Activated CD8-positive, alpha-beta T cell treated with anti-CD3 and anti-CD28 coated beads for 36 hours (primary cell): ENCODE measurements around the gene PRG3. TPM values are rescaled to one million over a fixed set of nuclear protein-coding genes. Genes with fewer than 3 reads are reported as not detected.

Source experiments
- ATAC-seq: fragments of 200-7000 bp; cut with Tn5 transposase; one replicate; pipeline ENCODE4 v1.10.0; 2021; ENCODE audit warnings: mild to moderate bottlenecking, moderate library complexity
- CTCF ChIA-PET: fragments of 350-600 bp; sonication (Branson Sonifier 250); formaldehyde crosslinking; loops from one replicate; lab custom pipeline; 2021; ENCODE audit warnings: antibody characterized with exemption; lab: Charles Lee
- POLR2A ChIA-PET: fragments of 350-600 bp; sonication (Branson Sonifier 250); formaldehyde crosslinking; loops from one replicate; lab custom pipeline; 2021; ENCODE audit warnings: antibody characterized with exemption; lab: Charles Lee
- DNase-seq: peaks from one replicate; pipeline ENCODE4 v3.0.0-alpha.2; 2020
- H3K27ac Mint-ChIP-seq: one replicate; pipeline ENCODE4 v1.8.0; 2021; ENCODE audit warnings: mild to moderate bottlenecking, mixed read lengths
- H3K27me3 Mint-ChIP-seq: one replicate; pipeline ENCODE4 v1.8.0; 2021; ENCODE audit warnings: mixed read lengths
- H3K36me3 Mint-ChIP-seq: one replicate; pipeline ENCODE4 v1.8.0; 2021; ENCODE audit warnings: low read depth, mixed read lengths
- H3K4me1 Mint-ChIP-seq: one replicate; pipeline ENCODE4 v1.8.0; 2021; ENCODE audit warnings: low read depth, mixed read lengths
- H3K4me3 Mint-ChIP-seq: one replicate; pipeline ENCODE4 v1.8.0; 2021; ENCODE audit warnings: mild to moderate bottlenecking, moderate library complexity, mixed read lengths
- H3K9me3 Mint-ChIP-seq: one replicate; pipeline ENCODE4 v1.8.0; 2021; ENCODE audit warnings: mixed read lengths
- intact Hi-C: fragments of 100-400 bp; cut with micrococcal nuclease; formaldehyde crosslinking; loops from one replicate; pipeline ENCODE4 v1.10.0; 2022
- total RNA-seq, 2 experiments: library from RNA; stranded (reverse); gene quantifications; one replicate each; pipeline ENCODE4 v1.2.3, GENCODE V29; 2021
- TF ChIP-seq, protein P1 (sequence below): fragments of 200-600 bp; IDR thresholded peaks from one replicate; pipeline ENCODE4 v1.8.0; 2022; ENCODE audit warnings: antibody characterized with exemption, mild to moderate bottlenecking

PRG3 gene
- total RNA-seq, 2 experiments from 2014 or later, result not detected

DNA sequence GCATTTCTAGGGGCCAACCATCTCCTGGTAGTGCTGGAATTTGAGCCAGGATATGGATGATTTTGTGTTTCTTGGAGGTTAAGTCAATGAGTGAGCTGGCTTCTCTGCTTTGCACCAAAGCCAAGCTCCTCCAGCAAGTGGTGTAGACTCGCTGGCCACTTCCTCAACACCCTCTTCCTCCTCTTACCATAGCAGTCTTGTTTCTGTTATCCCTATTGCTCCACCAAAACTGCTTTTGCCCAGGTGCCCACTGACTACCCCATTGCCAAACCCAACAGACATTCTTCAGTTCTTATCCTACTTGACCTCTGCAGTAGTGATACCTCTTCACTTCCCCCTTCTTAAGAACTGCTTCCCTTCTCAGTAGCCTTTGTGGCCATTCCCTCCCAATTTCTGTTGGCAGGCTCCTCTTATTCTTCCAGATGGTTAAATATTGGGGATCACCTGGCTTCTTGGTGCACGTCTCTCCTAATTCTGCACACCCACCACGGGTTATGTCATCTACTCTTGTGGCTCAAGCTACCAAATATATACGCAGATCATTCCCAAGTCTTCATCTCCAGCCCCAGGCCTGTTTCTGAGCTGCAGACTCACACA, 16.5 kb upstream of the PRG3 start:
- ATAC-seq (no peak), DNase-seq (no peak)
- TF ChIP-seq, protein P1, sequence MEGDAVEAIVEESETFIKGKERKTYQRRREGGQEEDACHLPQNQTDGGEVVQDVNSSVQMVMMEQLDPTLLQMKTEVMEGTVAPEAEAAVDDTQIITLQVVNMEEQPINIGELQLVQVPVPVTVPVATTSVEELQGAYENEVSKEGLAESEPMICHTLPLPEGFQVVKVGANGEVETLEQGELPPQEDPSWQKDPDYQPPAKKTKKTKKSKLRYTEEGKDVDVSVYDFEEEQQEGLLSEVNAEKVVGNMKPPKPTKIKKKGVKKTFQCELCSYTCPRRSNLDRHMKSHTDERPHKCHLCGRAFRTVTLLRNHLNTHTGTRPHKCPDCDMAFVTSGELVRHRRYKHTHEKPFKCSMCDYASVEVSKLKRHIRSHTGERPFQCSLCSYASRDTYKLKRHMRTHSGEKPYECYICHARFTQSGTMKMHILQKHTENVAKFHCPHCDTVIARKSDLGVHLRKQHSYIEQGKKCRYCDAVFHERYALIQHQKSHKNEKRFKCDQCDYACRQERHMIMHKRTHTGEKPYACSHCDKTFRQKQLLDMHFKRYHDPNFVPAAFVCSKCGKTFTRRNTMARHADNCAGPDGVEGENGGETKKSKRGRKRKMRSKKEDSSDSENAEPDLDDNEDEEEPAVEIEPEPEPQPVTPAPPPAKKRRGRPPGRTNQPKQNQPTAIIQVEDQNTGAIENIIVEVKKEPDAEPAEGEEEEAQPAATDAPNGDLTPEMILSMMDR, result no peak
- ChIA-PET CTCF (interaction anchor here (1.1 to 2.9 kb wide), 4 partner anchors 52 to 130 kb away, joined by 3 to 13 read pairs (median 4); no protein-coding TSS in a partner anchor), POLR2A (interaction anchor here (1.0 to 19.8 kb wide), 7 partner anchors 7 to 44 kb away, joined by 3 to 264 read pairs (median 3); partner anchors contain the start of gene SLC43A3)
- Mint-ChIP-seq H3K36me3 (no peaks in the 10 kb centered on the region), H3K4me3 (no peak overlapping the region), H3K9me3 (no peaks in the 10 kb centered on the region), H3K4me1 (no peaks in the 10 kb centered on the region), H3K27ac (no peak overlapping the region), H3K27me3 (no peaks in the 10 kb centered on the region)
- intact Hi-C loops, result no loop called here

DNA sequence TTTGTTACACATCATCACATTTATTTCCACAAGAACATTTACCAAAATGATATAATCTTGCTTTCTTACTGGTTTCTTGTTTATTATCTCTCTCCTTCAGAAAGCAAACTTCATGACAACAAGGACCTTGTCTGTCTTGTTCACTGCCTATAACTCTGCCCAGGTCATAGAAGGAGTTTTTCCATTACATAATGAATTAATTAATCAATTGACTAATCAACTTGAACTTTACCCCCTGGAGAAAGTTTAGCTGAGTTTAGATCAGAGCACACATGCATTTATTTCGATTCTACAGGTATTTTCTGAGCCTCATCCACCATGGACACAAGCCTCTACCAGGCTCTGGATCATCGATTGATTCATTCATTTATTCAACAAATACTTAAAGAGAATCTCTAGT, 15.8 kb upstream of the PRG3 start:
- no peaks in the 10 kb centered on the region for H3K4me1 Mint-ChIP-seq
- TF ChIP-seq, protein P1, result no peak

DNA sequence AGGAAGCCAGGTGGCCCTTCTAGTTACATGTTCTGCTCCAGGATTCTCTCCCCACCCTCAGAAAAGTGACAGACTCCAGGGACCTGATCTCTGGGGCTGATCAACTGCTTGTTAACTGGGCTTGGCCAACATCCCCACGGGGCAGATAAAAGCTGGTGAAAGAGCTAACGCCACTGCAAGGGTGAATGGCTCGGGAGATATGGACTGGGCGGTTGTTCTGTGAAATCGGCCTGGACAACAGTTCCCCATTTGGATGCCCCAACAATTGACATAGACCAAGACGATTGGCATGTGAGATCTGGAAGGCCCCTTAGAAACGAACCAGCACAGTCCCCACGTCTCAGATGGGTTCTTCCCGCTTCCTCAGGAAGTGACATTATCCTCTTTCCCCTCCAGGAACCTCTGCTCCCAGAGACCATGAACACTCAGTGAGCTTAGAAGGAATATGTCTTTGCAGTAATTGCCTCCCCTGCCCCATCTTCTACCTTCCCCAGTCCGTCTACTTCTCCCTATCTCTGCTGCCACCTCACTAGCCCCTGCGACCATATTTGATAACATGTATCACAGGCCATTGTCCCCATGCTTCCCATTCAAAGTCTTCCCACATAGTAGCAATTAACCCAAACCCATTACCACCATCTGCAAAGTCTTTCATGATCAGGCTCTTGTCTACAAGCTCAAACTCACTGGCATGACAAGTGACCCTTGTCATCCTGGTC, 15.1 kb upstream of the PRG3 start:
- DNase-seq (no peak), ATAC-seq (no peak)
- Mint-ChIP-seq H3K36me3 (no peaks in the 10 kb centered on the region), H3K27me3 (no peaks in the 10 kb centered on the region), H3K4me3 (no peak overlapping the region), H3K4me1 (no peaks in the 10 kb centered on the region), H3K27ac (no peak overlapping the region), H3K9me3 (no peaks in the 10 kb centered on the region)
- ChIA-PET POLR2A (interaction anchor here (0.6 to 19.8 kb wide), 7 partner anchors 9 to 63 kb away, joined by 3 to 264 read pairs (median 3); partner anchors contain the start of gene SLC43A3), CTCF (interaction anchor here (1.1 to 2.9 kb wide), 3 partner anchors 53 to 131 kb away, joined by 3 to 13 read pairs (median 5); no protein-coding TSS in a partner anchor)
- TF ChIP-seq, protein P1, result no peak
- intact Hi-C loops, result no loop called here

More for the DNA sequence above, 15.8 kb upstream of the PRG3 start:
- POLR2A ChIA-PET, result interaction anchor here (0.6 to 19.8 kb wide), 9 partner anchors 8 to 391 kb away, joined by 3 to 264 read pairs (median 3); partner anchors contain the start of gene SLC43A3
- DNase-seq (no peak), ATAC-seq (no peak)
- H3K27me3 Mint-ChIP-seq, result no peaks in the 10 kb centered on the region
- H3K9me3 Mint-ChIP-seq, result no peaks in the 10 kb centered on the region
- no peak overlapping the region for H3K4me3 Mint-ChIP-seq
- H3K27ac Mint-ChIP-seq, result no peak overlapping the region
- intact Hi-C loops, result no loop called here
- CTCF ChIA-PET, result interaction anchor here (1.1 to 2.9 kb wide), 3 partner anchors 54 to 130 kb away, joined by 3 to 13 read pairs (median 5); no protein-coding TSS in a partner anchor
- no peaks in the 10 kb centered on the region for H3K36me3 Mint-ChIP-seq

DNA sequence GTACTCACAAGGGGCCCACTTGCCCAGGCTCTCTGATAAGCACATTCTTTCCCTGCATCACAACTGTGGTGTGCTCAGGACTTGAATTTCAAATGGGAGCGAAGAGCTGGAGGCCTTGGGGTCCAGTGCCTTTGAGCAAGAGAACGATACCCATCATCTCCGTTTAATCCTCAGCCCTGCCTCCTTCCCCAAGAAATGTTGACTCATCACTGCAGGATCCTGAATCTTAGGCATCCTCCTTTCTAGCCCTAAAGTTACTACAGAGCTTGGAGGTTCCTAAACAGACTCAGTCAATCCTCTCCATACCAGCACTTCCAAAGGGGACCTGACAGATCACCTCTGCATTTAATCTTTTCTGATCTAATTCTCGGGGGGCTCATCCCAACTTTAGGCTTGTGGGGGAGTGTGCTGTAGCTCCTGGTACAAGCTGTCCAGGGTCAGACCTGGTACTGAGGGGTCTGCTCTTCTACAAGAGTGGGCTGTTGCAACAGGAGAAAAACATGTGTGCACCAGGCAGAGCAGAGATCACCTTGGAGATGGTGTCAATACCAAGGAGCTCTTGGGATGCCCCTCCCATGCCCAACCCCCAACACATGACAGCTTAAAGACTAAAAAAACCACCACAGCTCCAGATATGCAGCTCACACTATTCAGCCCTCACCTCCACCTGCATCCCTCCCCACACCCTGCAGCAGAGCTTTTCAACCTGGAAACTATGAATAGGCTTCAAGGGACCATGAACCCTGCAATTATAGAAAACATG, 13.4 kb upstream of the PRG3 start:
- no peaks in the 10 kb centered on the region for H3K36me3 Mint-ChIP-seq
- CTCF ChIA-PET, result interaction anchor here (1.0 to 2.5 kb wide), 4 partner anchors 24 to 99 kb away, joined by 3 to 13 read pairs (median 4); no protein-coding TSS in a partner anchor
- intact Hi-C loops, result no loop called here
- DNase-seq (no peak), ATAC-seq (no peak)
- TF ChIP-seq, protein P1, result no peak
- POLR2A ChIA-PET, result interaction anchor here (1.2 to 19.8 kb wide), 4 partner anchors 8 to 27 kb away, joined by 5 to 264 read pairs (median 8); partner anchors contain the start of gene SLC43A3
- H3K9me3 Mint-ChIP-seq, result no peaks in the 10 kb centered on the region
- no peak overlapping the region for H3K27ac Mint-ChIP-seq
- H3K27me3 Mint-ChIP-seq, result no peaks in the 10 kb centered on the region
- no peak overlapping the region for H3K4me3 Mint-ChIP-seq
- H3K4me1 Mint-ChIP-seq, result no peaks in the 10 kb centered on the region
